ENCODE results near the gene LMNB1. TPM values are rescaled to one million over a fixed set of nuclear protein-coding genes. Genes with fewer than 3 reads are reported as not detected.

The LMNB1 gene
- total RNA-seq, 1 experiment from 2014 or later = 211 TPM

- DNase-seq = no peak
- no peak overlapping the region for H4K5ac ChIP-seq (ENCODE audit: insufficient read length, low read depth, low read length)
- H2BK20ac ChIP-seq (ENCODE audit: low read depth, low read length, poor library complexity, severe bottlenecking) = no peak overlapping the region
- H3K4me1 ChIP-seq (ENCODE audit: insufficient read depth, low read length) = no peaks in the 10 kb centered on the region
- no peaks in the 10 kb centered on the region for H3K9me3 ChIP-seq (ENCODE audit: control insufficient read depth, low read depth, low read length)
- Mint-ChIP-seq H3K4me3 (no peak overlapping the region), H3K36me3 (ENCODE audit: insufficient read depth in 1 of 3, low read depth in 3 of 3) (peaks cover 63 to 93% (median 85%) of the 10 kb centered on the region in 3 experiments; a peak in 6 of 7 replicates), H3K9me3 (no peaks in the 10 kb centered on the region), H3K4me1 (no peaks in the 10 kb centered on the region), H3K27me3 (ENCODE audit: low read depth) (no peaks in the 10 kb centered on the region), H3K27ac (peak overlapping the region in 1 of 3 experiments; percentile 48; a peak in 1 of 7 replicates)
- H2BK15ac ChIP-seq (ENCODE audit: low read depth, low read length) = no peak overlapping the region
- H3K27ac ChIP-seq (ENCODE audit: insufficient read length, low read depth, low read length) = no peak overlapping the region
- no peak overlapping the region for H2BK12ac ChIP-seq (ENCODE audit: insufficient read length, low read depth, low read length)
- no peak overlapping the region for H3K56ac ChIP-seq (ENCODE audit: insufficient read length, low read depth, low read length)
- no peaks in the 10 kb centered on the region for H4K20me1 ChIP-seq (ENCODE audit: control insufficient read depth, insufficient read depth, insufficient read length)
- H3K18ac ChIP-seq (ENCODE audit: insufficient read length, low read depth, low read length) = no peak overlapping the region
- H3T11ph ChIP-seq (ENCODE audit: low read length) = no peak overlapping the region
- no peak overlapping the region for H4K8ac ChIP-seq (replicated peaks; ENCODE audit: insufficient read length, low read depth, low read length)
- no peaks in the 10 kb centered on the region for H3K27me3 ChIP-seq (ENCODE audit: insufficient read depth, low read length)
- H3K4me2 ChIP-seq (ENCODE audit: insufficient read depth, insufficient read length, low read length) = no peak overlapping the region
- no peak overlapping the region for H3K9ac ChIP-seq (ENCODE audit: extremely low read depth, insufficient read length, low read length)
- no peak overlapping the region for H4K91ac ChIP-seq (ENCODE audit: insufficient read length, low read depth, low read length)
- no peak overlapping the region for H3K14ac ChIP-seq (ENCODE audit: insufficient read depth, low read length)
- H2BK5ac ChIP-seq (ENCODE audit: insufficient read length, low read length) = no peak overlapping the region
- no peaks in the 10 kb centered on the region for H3K23me2 ChIP-seq (ENCODE audit: insufficient read length, low read depth, low read length, poor library complexity, severe bottlenecking)
- H3K79me1 ChIP-seq (ENCODE audit: insufficient read depth, low read depth, low read length, poor library complexity, severe bottlenecking) = no peaks in the 10 kb centered on the region
- H2AK5ac ChIP-seq (ENCODE audit: insufficient read length, low read length) = no peak overlapping the region
- H3K23ac ChIP-seq (ENCODE audit: insufficient read length, low read depth, low read length) = no peak overlapping the region
- H3K79me2 ChIP-seq (ENCODE audit: insufficient read depth, low read length) = no peaks in the 10 kb centered on the region
- H2BK120ac ChIP-seq (ENCODE audit: low read depth, low read length, poor library complexity, severe bottlenecking) = no peak overlapping the region
- H2AFZ ChIP-seq (ENCODE audit: low read length) = no peak overlapping the region
- no CpG with 5 or more reads among the region's 7 CpGs for WGBS (ENCODE audit: extremely low coverage, insufficient read length, low lambda C conversion rate)
- TF ChIP-seq CTCF (conservative IDR thresholded peaks at IDR 0.05) = no peak
- no peak overlapping the region for H3K4ac ChIP-seq (ENCODE audit: low read depth, low read length)
Measured at GRCh38 chr5:126809916-126810315, 33.0 kb downstream of the LMNB1 start.

Measured in H9 (cell line).